COLO668 (cell line): ENCODE measurements around the gene UQCRHL.
"Not testable (repeated sequence)": the region's sequence is repeated elsewhere in the genome, so short reads cannot be mapped to it uniquely, and the experiment has no call there.

Source experiments
- DNase-seq: peaks from one replicate; lab custom pipeline; 2025; ENCODE audit not compliant: unreplicated experiment; lab: John Stamatoyannopoulos, UW

The UQCRHL gene

GRCh38 chr1:15807549-15807948 is at the start of gene UQCRHL:
TSS of gene UQCRHL (minus strand) at chr1:15807649. CDS start at chr1:15807649, 0 bp downstream.
- DNase-seq = not testable (repeated sequence)

- no peak for DNase-seq
Measured at GRCh38 chr1:15856888-15857287, 49.4 kb upstream of the UQCRHL start.

- no peak for DNase-seq
Measured at GRCh38 chr1:15852828-15853302, 45.4 kb upstream of the UQCRHL start.

- DNase-seq = no peak
Measured at GRCh38 chr1:15852036-15852827, 44.8 kb upstream of the UQCRHL start.

- no peak for DNase-seq
Measured at GRCh38 chr1:15851210-15852035, 44.0 kb upstream of the UQCRHL start.

- no peak for DNase-seq
Measured at GRCh38 chr1:15850471-15851001, 43.1 kb upstream of the UQCRHL start.

- peak; percentile 70 for DNase-seq
Measured at GRCh38 chr1:15849775-15850324, 42.4 kb upstream of the UQCRHL start.

- DNase-seq = peak; percentile 98
Measured at GRCh38 chr1:15848929-15849774, 41.7 kb upstream of the UQCRHL start.

GRCh38 chr1:15848143-15848928 is 40.9 kb upstream of the UQCRHL start:
- DNase-seq = peak; percentile 86

- DNase-seq = no peak
Measured at GRCh38 chr1:15847893-15848142, 40.4 kb upstream of the UQCRHL start.

- DNase-seq = peak; percentile 100
Measured at GRCh38 chr1:15847100-15847892, 39.8 kb upstream of the UQCRHL start, which contains the start of gene SPEN. TSS of gene SPEN (plus strand) at chr1:15847707. CDS start at chr1:15848068, 361 bp downstream.

- not testable (repeated sequence) for DNase-seq
Measured at GRCh38 chr1:15846056-15846455, 38.6 kb upstream of the UQCRHL start.

GRCh38 chr1:15843826-15844572 is 36.5 kb upstream of the UQCRHL start:
- no peak for DNase-seq

- DNase-seq = no peak
Measured at GRCh38 chr1:15838721-15839120, 31.3 kb upstream of the UQCRHL start.

GRCh38 chr1:15837931-15838330 is 30.5 kb upstream of the UQCRHL start:
- no peak for DNase-seq

GRCh38 chr1:15836772-15837669 is 29.6 kb upstream of the UQCRHL start:
- no peak for DNase-seq

GRCh38 chr1:15836511-15836771 is 29.0 kb upstream of the UQCRHL start:
- not testable (repeated sequence) for DNase-seq
